Spleen (tissue), 3 donors: ENCODE data around the gene AMIGO3.
"Not testable (repeated sequence)": the region's sequence is repeated elsewhere in the genome, so short reads cannot be mapped to it uniquely, and the experiment has no call there.

Experiments
- POLR2A ChIP-seq, 3 donors: fragments of 450-650 bp; IDR thresholded peaks; one replicate each; pipeline ENCODE4 v1.5.1; 2017; ENCODE audit warnings: antibody characterized with exemption in 3 of 3, mild to moderate bottlenecking in 1 of 3
- POLR2AphosphoS5 ChIP-seq, 3 donors: sonication (generic); formaldehyde crosslinking; IDR thresholded peaks; one replicate each; pipeline ENCODE4 v1.5.1; 2017; ENCODE audit warnings: antibody characterized with exemption in 3 of 3

DNA sequence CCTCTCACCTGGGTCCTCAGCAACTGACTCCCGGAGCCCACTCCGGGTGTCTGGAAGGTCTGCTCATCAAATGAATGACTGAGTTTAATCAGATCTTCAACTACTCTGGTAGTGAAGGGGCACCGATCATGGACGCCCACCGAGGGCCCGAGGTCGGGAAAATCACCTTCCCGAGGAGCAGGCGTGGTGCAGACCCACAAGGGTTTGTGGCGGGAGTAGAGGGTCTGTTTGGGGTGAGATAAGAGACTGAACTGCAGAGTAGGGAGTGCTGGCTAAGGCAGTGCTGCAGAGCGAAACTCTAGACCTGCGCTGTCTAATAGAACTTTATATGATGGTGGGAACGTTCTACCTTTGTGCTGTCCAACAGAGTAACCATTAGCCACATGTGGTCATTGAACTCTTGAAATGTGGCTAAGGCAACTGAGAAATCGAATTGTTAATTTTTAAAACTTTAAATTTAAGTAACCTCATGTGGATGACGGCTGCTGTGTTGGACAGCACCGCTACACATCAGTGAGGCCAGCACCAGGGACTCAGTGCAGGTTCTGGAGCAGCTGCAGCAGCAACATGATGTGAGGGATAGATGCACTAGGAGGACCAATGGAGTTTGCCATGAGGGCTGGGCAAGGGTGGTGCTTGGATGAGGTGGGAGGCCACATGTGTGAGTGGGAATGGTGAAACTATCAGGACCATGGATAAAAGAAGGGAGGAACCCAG lies 29.4 kb downstream of the AMIGO3 start:
- not testable (repeated sequence) for TF ChIP-seq POLR2AphosphoS5, POLR2A (IDR thresholded peaks at IDR 0.05)
